HG03378 (cell line): ENCODE measurements around the gene NR3C1.
A peak's percentile ranks its signal among the peaks of the same experiment; 100 is the strongest.

ENCODE experiments used
- ATAC-seq: cut with Tn5 transposase; IDR thresholded peaks from one replicate; pipeline ENCODE4 v1.9.1; 2021; ENCODE audit warnings: mild to moderate bottlenecking, moderate library complexity; ENCODE audit not compliant: unreplicated experiment

Gene NR3C1

DNA sequence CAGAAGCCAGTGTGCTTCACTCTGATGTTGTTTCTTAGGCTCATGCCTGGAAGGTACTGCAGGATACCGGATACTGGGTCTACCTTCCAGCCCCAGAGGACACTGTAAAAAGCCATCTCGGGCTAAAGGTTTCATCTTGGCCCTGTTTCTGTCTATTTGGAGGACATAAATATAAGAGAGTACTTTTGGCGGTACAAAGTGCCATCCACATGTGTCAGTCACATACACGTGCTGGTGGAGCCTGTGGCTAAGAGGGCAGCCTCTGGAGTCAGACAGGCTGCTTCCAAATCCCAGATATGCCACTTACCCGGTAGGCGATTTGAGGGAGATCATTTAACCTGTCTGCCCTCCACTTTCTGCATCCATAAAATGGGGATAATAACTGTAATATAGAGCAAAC lies 160.4 kb downstream of the NR3C1 start:
- ATAC-seq: no peak

- ATAC-seq: no peak
Observed at GRCh38 chr5:143241892-143242291, 161.6 kb downstream of the NR3C1 start.

DNA sequence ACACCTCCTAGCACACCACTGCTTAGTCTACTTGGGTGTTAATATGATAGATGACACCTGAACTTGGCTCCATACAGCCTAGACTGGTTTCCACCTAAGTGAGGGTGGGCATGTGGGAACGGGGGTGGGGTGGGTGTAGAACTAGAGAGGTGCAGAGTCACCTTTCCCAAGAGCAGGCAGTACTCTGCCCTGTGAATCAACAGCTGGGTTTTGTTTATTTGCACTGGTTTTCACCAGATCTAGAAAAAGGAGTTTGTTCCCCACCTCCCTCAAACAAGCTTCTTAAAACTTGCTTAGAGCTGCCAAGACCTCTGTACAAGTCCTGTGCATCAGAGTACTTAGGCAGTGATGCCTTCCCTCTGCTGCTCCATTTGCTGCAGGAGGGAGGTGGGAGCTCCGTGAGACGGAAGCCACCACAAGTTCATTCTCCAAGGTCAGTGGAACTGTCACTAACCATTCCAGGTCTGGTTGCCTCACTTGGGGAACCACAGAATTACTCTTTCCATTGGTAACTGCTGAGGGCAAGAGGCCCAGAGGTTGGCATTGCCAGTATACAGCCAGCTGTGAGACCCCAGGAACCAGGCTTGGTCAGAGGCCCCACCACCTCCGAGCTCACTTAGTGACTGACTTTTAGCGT lies 163.5 kb downstream of the NR3C1 start:
- no peak for ATAC-seq

GRCh38 chr5:143238620-143239019 lies 164.9 kb downstream of the NR3C1 start:
- no peak for ATAC-seq

DNA sequence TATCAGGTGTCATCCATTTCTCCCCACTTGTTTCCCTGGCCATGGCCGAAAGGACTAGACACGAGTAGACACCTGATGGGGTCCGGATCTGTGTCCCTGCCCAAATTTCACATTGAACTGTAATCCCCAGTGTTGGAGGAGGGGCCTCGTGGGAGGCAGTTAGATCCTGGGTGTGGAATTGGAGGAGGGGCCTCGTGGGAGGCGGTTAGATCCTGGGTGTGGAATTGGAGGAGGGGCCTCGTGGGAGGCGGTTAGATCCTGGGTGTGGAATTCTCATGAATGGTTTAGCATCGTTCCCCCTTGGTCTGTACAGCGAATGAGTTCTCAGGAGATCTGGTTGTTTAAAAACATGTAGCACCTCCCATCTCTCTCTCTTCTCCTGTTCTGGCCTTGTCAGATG lies 165.8 kb downstream of the NR3C1 start:
- ATAC-seq: no peak

DNA sequence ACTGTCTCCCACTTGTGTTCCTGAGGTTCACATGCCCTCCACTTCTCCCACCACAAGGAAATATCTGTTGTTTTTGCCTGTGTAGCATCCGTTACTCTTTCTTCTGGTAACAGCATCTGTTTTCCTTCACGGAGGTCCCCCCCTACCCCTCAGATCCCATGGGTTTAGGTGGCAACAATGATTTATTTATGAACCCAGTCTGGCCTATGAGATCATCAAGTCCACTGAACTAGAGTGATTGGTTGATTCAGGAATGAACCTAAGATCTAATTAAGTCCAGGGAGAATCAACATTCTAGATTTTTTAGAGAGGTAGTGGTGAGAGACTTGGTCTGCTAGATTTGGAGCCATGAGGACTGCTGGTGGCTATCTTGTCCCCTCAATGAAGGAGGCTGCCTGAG lies 166.8 kb downstream of the NR3C1 start:
- no peak for ATAC-seq

DNA sequence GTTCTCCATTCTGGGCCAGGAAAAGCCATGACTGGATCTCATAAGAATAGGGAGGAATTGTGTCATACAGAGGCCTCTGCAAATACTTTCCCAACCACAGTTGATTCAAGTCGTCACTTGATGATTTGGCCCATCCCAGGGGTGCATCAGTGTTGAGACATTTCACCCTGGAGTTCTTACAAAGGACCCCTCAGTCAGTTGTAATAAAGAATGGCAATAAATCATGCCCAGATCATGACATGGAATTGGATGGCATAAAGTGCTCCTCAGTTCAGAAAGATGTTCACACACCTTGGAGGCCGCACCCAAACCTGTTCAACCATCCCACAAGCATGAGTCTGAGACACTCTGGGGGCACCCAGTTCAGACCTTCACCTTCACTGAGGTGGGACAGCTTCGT lies 168.1 kb downstream of the NR3C1 start:
- no peak for ATAC-seq

DNA sequence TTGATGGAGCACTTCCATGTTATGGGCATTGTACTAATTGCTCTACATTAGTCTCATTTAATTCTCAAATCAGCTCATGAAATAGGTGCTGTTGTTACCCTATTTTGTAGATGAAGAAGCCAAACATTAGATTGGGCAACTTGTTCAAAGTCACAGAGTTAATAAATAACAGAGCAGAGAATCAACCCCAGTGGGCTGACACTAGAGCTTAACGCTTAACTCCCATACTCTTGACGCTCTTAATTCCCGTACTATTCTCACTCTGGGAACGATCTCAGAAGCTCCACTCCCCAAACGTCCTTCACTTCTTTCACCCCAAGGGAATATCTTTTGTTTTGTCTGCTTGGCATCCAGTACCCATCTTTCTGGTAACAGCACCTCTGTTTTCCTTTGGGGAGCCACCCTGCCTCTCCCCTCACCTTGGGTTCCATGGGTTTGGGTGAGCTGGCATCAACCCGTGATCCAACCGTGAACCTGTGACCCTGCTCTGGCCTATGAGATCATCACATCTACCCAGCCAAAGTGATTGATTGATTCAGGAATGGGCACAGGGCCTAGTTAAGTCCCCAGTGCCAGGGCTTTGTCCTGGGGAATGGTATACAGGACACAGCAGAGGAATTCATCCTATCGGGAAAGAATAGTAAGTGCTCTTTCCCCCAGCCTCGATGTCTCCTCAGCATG lies 169.2 kb downstream of the NR3C1 start:
- no peak for ATAC-seq

DNA sequence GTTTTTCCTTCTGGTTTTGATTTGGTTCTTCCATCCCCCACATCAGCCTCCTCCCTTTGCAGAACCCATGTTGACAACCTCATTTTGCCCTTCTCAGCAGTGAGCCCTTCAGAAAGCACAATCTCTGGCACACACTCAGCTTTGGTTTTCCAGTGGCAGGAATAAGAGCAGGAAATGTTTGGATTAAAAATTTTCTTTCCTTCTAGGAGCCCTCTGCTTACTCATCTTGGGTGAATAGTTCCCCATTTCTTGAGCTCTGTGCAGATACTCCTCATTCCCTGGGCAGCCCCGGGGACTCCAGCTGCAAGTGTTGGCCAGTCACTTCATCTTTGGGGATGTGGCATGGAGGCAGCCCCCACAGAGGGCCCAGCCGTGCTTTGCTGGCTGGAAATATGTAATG lies 170.5 kb downstream of the NR3C1 start:
- ATAC-seq: no peak

DNA sequence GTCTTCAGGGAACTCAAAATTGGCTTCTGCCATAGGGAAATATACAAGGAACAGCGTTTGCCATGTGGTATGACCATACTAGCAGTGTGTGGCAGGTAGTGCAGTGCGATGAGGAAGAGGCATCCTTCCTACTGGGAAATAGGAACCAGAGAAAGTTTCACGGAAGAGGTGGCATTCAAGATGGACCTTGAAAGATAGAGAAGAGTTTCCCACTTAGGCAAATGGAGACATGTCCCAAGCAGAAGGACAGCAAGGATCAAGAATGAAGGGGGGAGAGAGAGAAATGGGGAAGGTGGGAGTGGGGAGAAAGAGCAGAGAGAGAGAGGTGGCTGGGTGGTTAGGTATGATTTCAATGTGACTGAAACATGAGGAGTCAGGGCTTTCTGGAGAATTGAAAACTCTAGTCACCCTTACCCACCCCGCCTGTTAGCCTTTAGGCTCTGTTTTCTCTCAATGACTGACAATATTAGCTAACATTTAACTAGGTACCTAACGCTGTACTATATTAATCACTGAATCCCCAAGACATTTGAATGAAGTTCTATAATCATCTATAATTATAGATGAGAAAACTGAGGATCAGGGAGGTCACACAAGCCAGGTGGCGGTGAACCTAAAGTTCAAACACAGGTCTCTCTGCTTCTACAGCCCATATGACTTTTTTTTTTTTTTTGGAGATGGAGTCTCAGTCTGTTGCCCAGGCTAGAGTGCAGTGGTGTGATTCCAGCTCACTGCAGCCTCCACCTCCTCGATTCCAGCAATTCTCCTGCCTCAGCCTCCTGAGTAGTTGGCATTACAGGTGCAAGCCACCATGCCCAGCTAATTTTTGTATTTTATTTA lies 171.3 kb downstream of the NR3C1 start:
- ATAC-seq: peak; percentile 53

GRCh38 chr5:143231416-143231815 lies 172.1 kb downstream of the NR3C1 start:
- ATAC-seq: no peak

DNA sequence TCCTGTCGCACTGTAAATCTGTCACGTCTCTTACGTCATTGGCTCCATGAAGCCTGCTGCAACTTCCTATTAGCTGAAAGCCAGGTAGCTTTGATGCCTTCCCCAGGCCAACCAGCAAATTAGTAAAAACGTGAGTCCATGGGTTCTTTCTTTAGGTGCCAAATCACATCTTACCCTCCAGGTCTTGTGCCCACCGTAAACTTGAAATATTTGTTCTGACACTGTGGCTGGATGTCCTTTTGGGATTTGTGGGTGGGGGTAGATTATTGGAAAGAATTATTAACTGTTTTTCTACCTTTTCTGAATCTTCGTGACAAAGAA lies 172.8 kb downstream of the NR3C1 start:
- ATAC-seq: no peak

- ATAC-seq: peak; percentile 88
Observed at GRCh38 chr5:143229896-143230675, 173.4 kb downstream of the NR3C1 start.

- ATAC-seq: peak; percentile 35
Observed at GRCh38 chr5:143229426-143229895, 174.0 kb downstream of the NR3C1 start.

DNA sequence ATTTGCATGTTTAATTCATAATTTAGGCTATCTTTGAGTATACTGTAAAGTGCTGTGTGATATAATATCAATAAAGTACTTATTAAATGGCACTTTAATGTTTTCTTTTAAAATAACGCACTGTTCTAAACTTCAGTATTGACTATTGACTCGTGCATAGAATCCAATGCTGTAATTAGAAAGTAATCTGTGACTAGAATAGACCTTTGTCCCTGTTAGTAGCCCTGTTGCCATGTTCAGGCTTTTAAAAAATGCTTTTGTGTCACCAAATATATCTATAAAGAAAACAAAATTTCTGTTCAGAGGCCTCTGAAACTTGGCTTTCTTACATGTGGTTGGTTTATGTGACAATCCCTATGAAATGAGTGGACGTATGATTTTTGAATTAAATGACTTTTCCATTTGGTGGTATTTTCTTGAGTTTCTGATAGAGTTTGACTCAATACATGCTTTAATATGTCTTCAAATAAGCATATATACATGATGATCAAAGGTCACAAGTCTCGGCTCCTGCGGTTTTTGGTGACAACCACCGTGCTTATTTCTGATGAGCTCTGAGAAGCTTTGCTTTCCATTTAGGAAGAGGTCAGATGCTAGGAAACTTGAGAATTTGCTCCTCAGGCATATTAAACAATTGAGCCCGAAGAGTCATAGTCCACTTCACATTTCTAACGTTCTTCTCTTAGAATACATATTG lies 174.7 kb downstream of the NR3C1 start:
- no peak for ATAC-seq
